LNCaP clone FGC (cell line): Measurements from ENCODE around the gene CEP162.
"Not testable (repeated sequence)": the region's sequence is repeated elsewhere in the genome, so short reads cannot be mapped to it uniquely, and the experiment has no call there.

Experiments used
- DNase-seq: peaks from one replicate; pipeline ENCODE4 v3.0.0-alpha.2; 2011; ENCODE audit warnings: low read depth
- H3K4me3 ChIP-seq: 2 replicates; pipeline ENCODE4 v1.5.1; 2011; ENCODE audit warnings: mild to moderate bottlenecking, low read depth, low read length, control low read depth
- CTCF ChIP-seq: IDR thresholded peaks from 2 replicates; pipeline ENCODE4 v1.5.1; 2012; ENCODE audit warnings: mild to moderate bottlenecking; ENCODE audit not compliant: control insufficient read depth, insufficient read depth; ENCODE audit errors: extremely low read depth

Gene CEP162

DNA sequence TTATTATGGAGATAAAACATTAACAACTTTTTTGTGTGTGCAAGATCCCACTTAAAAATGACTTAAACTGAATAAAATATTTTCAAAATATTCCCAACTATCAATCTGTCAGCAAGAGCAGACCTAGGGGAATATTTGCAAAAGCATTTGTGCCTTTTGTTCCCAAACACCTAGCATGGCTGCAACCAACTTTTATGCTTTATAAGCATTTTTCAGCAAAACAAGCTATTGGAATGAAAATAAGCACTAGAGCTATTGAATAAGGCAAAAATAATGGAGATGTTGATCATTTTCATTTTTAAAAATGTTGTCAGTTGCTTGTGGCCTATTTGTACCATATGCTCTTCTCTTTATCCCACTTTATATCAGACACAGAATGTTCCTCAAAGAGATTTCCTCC is 28.2 kb upstream of the CEP162 start:
- TF ChIP-seq CTCF: no peak
- DNase-seq: no peak
- no peak overlapping the region for H3K4me3 ChIP-seq

DNA sequence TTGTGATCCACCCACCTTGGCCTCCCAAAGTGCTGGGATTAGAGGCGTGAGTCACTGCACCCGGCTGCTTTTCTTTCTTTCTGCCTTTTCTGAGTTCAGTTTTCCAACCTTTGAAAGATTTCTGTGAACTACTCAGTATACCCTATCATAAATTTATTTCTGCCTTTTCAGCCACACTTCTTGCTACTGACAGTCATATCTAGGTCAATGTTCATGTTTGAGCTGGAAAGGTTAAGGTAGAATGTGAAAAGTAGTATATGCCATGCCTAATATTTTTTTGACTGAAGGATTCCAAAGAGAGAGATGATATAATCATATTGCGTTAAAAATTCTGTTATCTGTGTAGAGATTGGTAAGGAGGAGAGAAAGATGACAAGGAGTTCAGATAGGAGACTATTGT is 25.9 kb upstream of the CEP162 start:
- no peak overlapping the region for H3K4me3 ChIP-seq
- DNase-seq: no peak
- no peak for TF ChIP-seq CTCF

- no peak for TF ChIP-seq CTCF
- DNase-seq: no peak
- H3K4me3 ChIP-seq: no peak overlapping the region
These were observed 24.6 kb upstream of the CEP162 start for GRCh38 chr6:84251891-84252539.

DNA sequence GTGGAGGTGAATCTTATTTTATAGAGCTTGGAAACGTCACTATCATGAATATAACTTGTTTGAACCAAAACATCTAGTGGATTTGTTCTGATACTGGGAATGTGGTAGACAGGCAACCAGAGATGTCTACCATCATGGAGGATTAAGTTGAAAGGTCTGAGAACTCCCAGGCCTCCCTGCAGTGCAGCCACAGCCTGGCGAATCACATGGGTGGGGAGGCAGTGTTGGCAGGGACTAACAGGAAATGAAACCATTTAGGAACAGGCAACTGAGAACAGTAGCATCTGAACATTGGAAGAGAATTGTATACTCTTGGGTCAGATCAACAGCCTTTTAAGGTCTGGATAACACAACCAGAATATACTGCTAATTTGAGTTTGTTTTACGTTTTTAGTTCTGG is 22.3 kb upstream of the CEP162 start:
- no peak for TF ChIP-seq CTCF
- H3K4me3 ChIP-seq: no peak overlapping the region
- no peak for DNase-seq

DNA sequence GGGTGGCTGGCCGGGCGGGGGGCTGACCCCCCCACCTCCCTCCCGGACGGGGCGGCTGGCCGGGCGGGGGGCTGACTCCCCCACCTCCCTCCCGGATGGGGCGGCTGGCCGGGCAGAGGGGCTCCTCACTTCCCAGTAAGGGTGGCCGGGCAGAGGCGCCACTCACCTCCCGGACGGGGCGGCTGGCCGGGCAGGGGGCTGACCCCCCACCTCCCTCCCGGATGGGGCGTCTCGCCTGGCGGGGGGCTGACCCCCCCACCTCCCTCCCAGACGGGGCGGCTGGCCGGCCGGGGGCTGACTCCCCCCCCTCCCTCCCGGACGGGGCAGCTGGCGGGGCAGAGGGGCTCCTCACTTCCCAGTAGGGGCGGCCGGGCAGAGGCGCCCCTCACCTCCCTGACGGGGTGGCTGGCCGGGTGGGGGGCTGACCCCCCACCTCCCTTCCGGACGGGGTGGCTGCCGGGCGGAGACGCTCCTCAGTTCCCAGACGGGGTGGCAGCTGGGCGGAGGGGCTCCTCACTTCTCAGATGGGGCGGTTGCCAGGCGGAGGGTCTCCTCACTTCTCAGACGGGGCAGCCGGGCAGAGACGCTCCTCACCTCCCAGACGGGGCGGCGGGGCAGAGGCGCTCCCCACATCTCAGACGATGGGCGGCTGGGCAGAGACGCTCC is 17.1 kb upstream of the CEP162 start:
- DNase-seq, H3K4me3 ChIP-seq: not testable (repeated sequence)

DNA sequence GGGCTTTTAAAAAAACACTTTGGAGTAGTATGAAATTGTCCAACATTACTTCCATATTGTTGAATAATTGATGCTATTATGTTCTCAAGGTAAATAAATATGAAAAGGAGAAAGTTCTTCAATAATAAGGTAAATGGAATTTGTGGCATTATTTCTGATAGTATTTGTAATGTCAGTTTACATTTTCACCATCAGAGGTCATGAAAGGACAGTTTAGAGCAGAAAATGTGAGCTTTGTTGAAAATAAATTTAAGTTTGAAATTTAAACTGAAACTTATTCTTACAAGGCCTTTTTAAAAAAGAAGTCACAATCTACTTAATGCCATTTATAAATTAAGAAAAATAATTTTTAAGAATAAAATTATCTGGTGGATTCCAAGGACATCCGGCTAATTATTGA is 15.8 kb upstream of the CEP162 start:
- no peak for TF ChIP-seq CTCF
- no peak overlapping the region for H3K4me3 ChIP-seq
- no peak for DNase-seq

DNA sequence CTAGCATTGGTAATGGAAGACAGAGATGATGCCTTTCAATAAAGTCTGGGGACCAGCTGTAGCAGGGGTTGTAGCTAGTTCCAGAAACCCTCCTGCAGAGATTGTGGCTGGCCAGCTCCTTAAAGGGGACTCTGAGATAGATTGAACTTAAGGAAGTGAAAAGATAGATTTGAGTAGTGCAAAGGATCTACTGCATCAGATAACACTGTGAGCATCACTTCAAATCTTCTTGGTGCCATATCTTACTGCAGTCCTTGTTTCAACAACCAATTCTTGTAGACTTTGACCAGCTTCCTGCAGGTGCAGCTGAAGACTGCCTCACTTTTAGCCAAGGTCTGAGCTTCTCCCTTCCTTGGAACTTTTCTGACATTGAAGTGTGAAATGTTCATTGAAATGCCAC is 14.8 kb upstream of the CEP162 start:
- no peak for TF ChIP-seq CTCF
- no peak overlapping the region for H3K4me3 ChIP-seq
- no peak for DNase-seq
